ENCODE results near the gene CDC42BPB.

Gene CDC42BPB

GRCh38 chr14:102944448-102945330, 112.7 kb downstream of the CDC42BPB start:
- no peak for DNase-seq (ENCODE audit: low spot score)

DNA sequence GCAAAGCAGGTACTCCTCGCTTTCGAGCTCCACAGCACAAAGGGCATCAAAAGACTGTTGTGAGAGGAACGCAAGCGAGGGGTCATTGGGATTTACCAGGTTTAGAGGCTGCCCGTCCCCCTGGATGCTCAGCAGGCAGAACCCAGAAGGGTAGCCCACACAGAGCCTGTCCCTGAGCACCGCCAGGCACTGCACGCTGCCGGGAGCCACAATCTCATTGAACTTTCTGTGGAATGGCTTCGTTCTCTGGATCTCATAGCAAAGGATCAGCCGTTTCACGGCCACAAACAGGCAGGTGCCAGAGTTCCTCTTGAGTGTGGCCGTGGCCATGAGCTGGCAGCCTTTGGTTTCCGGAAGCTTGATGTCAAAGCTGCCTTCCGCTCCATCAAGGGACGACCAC, 113.4 kb downstream of the CDC42BPB start:
- no peak for DNase-seq (ENCODE audit: low spot score)

GRCh38 chr14:102943454-102943853, 113.9 kb downstream of the CDC42BPB start:
- DNase-seq (ENCODE audit: low spot score) = no peak

GRCh38 chr14:102942069-102942468, 115.3 kb downstream of the CDC42BPB start:
- no peak for DNase-seq (ENCODE audit: low spot score)

DNA sequence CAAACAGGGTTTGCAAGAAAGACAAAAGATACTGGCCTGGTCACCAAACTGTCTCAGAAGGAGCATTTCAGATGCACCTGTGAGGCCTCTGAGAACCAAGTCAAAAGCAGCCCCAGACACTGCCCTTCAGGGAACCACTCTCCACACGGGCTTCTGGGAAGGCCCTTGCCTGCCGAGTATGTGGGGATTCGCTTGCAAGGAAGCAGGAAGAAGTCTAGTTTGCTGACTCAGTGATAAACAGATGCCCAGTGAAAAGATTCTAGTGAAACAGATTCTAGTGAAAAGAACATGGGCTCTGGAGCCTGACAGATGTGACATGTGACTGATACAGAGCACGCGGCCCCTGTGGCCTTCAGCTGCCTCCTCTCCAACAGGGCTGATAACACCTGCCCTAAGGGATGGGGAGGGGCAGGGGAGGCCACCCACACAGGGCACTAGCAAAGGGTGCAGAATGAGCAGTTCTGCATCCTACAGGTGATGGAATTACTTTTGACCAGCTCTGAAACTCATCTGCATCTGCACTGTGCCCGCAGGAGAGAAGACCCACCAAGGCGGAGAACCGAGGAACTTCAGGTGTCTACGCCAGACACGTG, 115.8 kb downstream of the CDC42BPB start:
- no peak for DNase-seq (ENCODE audit: low spot score)

- DNase-seq (ENCODE audit: low spot score) = peak; percentile 58
Observed at GRCh38 chr14:102940729-102941362, 116.5 kb downstream of the CDC42BPB start.

DNA sequence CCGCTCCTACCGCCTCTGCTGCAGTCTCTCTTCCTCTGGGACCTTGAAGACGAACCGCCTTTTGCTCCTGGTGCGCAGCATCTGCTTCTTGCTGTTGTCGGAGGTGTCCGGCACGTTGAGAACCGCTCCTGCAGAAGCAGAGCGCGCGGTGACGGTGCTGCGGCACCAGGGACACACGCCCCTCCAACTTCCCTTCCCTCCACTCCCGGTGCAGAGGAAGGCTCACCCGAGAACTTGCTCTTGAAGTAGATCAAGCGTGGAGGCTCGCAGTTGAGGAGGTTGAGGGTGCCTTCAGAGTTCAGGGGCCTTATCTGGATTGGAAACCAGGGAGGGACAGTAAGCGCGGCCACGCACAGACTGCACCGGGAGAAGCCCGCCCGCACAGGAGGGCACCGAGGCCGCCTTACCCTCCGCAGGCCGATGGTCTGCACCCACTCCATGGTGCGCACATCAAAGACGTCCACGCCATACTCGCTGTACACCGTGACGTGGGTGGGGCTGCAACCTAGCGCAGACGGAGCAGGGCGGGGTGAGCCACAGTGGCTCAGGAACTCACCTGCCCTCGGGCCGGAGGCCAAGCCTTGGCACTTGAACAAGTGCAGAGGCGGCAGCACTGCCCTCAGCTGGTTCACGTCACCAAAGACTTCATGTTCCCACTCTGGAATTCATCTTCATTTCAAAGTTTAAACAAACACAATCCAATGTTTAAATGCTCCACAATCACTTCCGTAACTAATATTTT, 117.4 kb downstream of the CDC42BPB start:
- no peak for DNase-seq (ENCODE audit: low spot score)

DNA sequence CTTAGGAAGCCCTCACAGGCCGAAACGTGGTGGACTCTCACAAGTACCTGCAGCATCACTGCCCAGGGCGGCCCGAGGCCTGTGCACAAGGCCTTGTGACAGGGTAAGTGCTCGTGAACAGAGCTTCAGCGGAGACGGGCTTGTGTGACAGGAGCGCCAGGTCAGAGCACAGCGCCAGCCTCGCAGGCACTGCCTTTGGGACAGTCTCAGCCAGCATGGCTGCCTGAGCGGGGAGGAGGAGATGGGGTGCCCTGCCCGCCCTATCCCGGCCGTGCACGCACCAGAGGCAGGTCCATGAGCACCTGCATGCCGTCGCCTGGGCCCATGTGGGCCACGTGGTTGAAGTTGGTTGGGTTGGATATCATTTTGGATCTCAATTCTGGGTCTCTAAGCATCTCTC, 118.0 kb downstream of the CDC42BPB start:
- DNase-seq (ENCODE audit: low spot score) = no peak

GRCh38 chr14:102938191-102938590, 119.2 kb downstream of the CDC42BPB start:
- no peak for DNase-seq (ENCODE audit: low spot score)

DNA sequence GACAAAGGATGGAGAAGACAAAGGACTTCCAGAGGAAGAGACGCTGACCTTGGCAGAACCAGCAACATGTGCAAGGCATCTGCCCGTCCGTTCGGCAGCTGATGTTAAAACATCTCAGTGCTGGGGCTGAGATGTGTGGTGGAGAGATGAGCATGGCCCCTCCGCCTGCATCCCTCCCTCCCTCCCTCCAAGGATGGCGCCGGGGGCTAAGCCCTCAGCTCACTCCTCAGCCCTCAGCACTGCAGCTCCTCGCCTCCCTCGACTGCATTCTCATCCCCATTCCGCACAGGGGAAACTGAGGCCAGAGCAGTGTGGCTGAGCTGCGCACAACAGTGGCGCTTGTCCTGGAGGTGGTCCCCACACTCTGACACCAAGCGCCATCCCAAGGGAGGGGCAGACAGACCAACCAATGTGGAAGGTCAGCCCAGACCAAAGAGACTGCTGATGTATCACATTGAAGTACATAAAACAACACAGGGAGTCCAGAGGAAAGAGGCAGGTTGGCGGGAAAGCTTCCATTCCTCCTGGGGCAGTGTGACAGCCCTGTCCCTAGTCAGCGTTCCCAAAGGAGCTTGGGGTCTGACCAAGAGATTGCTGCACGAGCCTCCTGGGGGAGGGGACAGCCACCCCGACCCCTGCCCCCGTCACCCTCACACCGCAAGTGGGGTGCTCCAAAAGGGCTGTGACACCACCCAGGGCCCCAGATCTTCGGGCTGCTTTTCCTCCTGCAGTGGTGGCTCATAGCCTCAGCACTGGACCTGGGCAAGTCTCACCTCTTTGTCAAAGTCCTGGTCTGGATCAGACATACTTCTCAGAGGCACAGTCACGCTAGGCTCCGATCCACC, 119.8 kb downstream of the CDC42BPB start:
- DNase-seq (ENCODE audit: low spot score) = no peak

- DNase-seq (ENCODE audit: low spot score) = no peak
Observed at GRCh38 chr14:102935756-102936155, 121.6 kb downstream of the CDC42BPB start.

DNA sequence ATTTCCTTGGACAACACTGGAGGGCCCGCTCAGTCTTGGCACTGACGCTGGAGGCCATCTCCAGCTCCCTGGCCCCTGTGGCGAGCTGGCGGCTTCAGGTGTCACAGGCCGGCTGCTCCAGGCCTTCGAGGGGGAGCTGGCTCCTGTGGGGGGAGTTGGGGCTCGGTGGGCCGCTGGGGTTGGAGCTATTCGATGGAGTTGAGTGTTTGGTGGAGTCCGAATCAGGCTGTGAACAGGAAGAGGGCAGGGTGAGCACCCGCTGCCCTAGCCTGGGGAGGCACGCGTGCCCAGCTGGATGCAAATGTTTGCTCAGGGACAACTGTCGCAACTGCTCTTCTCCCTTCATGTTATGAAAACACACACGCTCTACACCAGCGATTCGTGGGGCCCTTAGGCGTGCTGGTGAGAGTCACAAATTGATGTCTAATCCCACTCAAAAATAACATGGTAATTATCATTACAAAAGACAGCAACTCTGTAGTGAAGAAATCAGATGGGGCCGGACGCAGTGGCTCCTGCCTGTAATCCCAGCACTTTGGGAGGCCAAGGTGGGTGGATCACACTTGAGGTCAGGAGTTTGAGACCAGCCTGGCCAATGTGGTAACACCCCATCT, 123.6 kb downstream of the CDC42BPB start:
- DNase-seq (ENCODE audit: low spot score) = no peak

GRCh38 chr14:102932484-102933248, 124.7 kb downstream of the CDC42BPB start:
- DNase-seq (ENCODE audit: low spot score) = no peak

- DNase-seq (ENCODE audit: low spot score) = no peak
Observed at GRCh38 chr14:102931580-102932285, 125.6 kb downstream of the CDC42BPB start.

GRCh38 chr14:102930753-102931579, 126.4 kb downstream of the CDC42BPB start:
- no peak for DNase-seq (ENCODE audit: low spot score)

DNA sequence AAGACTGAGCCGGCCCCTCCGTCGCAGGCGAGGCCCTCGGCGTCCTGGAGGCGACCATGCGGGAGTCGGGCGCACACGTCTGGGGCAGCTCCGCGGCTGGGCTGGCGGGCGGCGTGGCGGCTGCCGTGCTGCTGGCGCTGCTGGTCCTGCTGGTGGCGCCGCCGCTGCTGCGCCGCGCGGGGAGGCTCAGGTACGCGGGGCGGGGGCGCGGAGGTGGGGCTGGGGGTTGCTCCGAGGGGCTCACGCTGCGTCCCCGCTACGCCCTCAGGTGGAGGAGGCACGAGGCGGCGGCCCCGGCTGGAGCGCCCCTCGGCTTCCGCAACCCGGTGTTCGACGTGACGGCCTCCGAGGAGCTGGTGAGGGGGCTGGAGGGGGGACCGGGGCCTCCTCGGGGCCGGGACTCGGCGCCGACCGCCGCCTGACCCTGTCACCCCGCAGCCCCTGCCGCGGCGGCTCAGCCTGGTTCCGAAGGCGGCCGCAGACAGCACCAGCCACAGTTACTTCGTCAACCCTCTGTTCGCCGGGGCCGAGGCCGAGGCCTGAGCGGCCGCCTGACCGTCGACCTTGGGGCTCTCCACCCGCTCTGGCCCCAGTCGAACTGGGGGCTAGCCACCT, 127.1 kb downstream of the CDC42BPB start:
- no peak for DNase-seq (ENCODE audit: low spot score)

GRCh38 chr14:102929241-102930137, 127.9 kb downstream of the CDC42BPB start:
- no peak for DNase-seq (ENCODE audit: low spot score)

All from putamen (tissue), 1 donor.